Tibial nerve (tissue), 4 donors: ENCODE measurements around the gene ERN2.

Source experiments
- EP300 ChIP-seq, 2 donors: sonication (generic); formaldehyde crosslinking; IDR thresholded peaks; one replicate each; pipeline ENCODE4 v1.6.1; 2017; ENCODE audit warnings: antibody characterized with exemption in 2 of 2, mild to moderate bottlenecking in 1 of 2
- POLR2A ChIP-seq, 2 donors: fragments of 450-650 bp; IDR thresholded peaks; one replicate each; pipeline ENCODE4 v1.6.1; 2017; ENCODE audit warnings: antibody characterized with exemption in 2 of 2, mild to moderate bottlenecking in 2 of 2, moderate library complexity in 2 of 2
- TF ChIP-seq, protein P1 (sequence below), 5 experiments: fragments of 200-600 bp in 3 of 5; fragments of 450-650 bp in 2 of 5; sonication (generic) in 3 of 5; IDR thresholded peaks; one replicate each; pipeline ENCODE4 v1.5.1; 2016 to 2019; ENCODE audit warnings: antibody characterized with exemption in 5 of 5, mild to moderate bottlenecking in 3 of 5, moderate library complexity in 2 of 5

DNA sequence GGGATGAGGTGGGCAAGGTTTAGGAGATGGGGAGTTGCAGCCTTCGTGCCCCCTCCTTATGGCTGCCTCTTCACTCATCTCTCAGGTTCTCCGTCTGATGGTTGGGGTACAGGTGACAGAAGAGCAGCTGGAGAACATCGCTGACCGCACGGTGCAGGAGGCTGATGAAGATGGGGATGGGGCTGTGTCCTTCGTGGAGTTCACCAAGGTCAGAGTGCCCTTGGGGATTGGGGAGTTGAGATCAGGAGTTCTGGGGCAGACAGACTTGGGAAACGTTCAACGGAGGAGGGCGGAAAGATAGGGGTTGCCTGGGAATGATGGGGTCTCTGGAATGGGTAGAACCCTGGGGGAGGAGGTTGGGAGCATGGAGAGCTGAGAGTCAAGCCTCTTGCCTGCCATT lies 44.1 kb upstream of the ERN2 start:
- TF ChIP-seq, protein P1, sequence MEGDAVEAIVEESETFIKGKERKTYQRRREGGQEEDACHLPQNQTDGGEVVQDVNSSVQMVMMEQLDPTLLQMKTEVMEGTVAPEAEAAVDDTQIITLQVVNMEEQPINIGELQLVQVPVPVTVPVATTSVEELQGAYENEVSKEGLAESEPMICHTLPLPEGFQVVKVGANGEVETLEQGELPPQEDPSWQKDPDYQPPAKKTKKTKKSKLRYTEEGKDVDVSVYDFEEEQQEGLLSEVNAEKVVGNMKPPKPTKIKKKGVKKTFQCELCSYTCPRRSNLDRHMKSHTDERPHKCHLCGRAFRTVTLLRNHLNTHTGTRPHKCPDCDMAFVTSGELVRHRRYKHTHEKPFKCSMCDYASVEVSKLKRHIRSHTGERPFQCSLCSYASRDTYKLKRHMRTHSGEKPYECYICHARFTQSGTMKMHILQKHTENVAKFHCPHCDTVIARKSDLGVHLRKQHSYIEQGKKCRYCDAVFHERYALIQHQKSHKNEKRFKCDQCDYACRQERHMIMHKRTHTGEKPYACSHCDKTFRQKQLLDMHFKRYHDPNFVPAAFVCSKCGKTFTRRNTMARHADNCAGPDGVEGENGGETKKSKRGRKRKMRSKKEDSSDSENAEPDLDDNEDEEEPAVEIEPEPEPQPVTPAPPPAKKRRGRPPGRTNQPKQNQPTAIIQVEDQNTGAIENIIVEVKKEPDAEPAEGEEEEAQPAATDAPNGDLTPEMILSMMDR (IDR thresholded peaks at IDR 0.05) = no peak
- TF ChIP-seq POLR2A (IDR thresholded peaks at IDR 0.05) (no peak), EP300 (IDR thresholded peaks at IDR 0.05) (no peak)
